ENCODE measurements around the gene ERICH3. TPM values are rescaled to one million over a fixed set of nuclear protein-coding genes. Genes with fewer than 3 reads are reported as not detected.

The ERICH3 gene
- polyA plus RNA-seq, 1 experiment = not detected

- no peak for DNase-seq (ENCODE audit: low read depth, low spot score)
- H3K27me3 ChIP-seq (ENCODE audit: control insufficient read depth, insufficient read depth, low read length) = no peaks in the 10 kb centered on the region
- ChIA-PET CTCF (interaction anchor here (0.6 to 5.1 kb wide), 25 partner anchors 9 to 851 kb away, joined by 3 to 38 read pairs (median 6); partner anchors contain the start of genes CRYZ and TYW3), POLR2A (no interaction called here)
- no peaks in the 10 kb centered on the region for H3K9me3 ChIP-seq (ENCODE audit: control insufficient read depth, insufficient read depth, low read length)
- no peak overlapping the region for H3K4me3 ChIP-seq (ENCODE audit: low read depth, low read length)
- no peak for TF ChIP-seq CTCF (IDR thresholded peaks at IDR 0.05; ENCODE audit: low read depth, low read length)
- H3K27ac ChIP-seq (ENCODE audit: low read depth, low read length) = no peak overlapping the region
Observed at GRCh38 chr1:74690364-74690696, 16.7 kb upstream of the ERICH3 start.

- Histone ChIP-seq H3K4me3 (ENCODE audit: low read depth, low read length) (no peak overlapping the region), H3K27me3 (ENCODE audit: control insufficient read depth, insufficient read depth, low read length) (no peaks in the 10 kb centered on the region), H3K9me3 (ENCODE audit: control insufficient read depth, insufficient read depth, low read length) (no peaks in the 10 kb centered on the region), H3K27ac (ENCODE audit: low read depth, low read length) (no peak overlapping the region)
- ChIA-PET POLR2A (no interaction called here), CTCF (interaction anchor here (0.6 to 5.1 kb wide), 51 partner anchors 9 to 1958 kb away, joined by 3 to 38 read pairs (median 4); partner anchors contain the start of genes CRYZ and TYW3)
- peak; percentile 84 for TF ChIP-seq CTCF (IDR thresholded peaks at IDR 0.05; ENCODE audit: low read depth, low read length)
- DNase-seq (ENCODE audit: low read depth, low spot score) = peak; percentile 24
Observed at GRCh38 chr1:74689621-74690363, 16.2 kb upstream of the ERICH3 start.

GRCh38 chr1:74686928-74687327, 13.3 kb upstream of the ERICH3 start:
- CTCF ChIA-PET = no interaction called here
- no peak for DNase-seq (ENCODE audit: low read depth, low spot score)
- TF ChIP-seq CTCF (IDR thresholded peaks at IDR 0.05; ENCODE audit: low read depth, low read length) = no peak
- H3K27ac ChIP-seq (ENCODE audit: low read depth, low read length) = no peak overlapping the region
- H3K9me3 ChIP-seq (ENCODE audit: control insufficient read depth, insufficient read depth, low read length) = no peaks in the 10 kb centered on the region
- H3K4me3 ChIP-seq (ENCODE audit: low read depth, low read length) = no peak overlapping the region
- no peaks in the 10 kb centered on the region for H3K27me3 ChIP-seq (ENCODE audit: control insufficient read depth, insufficient read depth, low read length)
- POLR2A ChIA-PET = no interaction called here

- no peak for DNase-seq (ENCODE audit: low read depth, low spot score)
- Histone ChIP-seq H3K27ac (ENCODE audit: low read depth, low read length) (no peak overlapping the region), H3K27me3 (ENCODE audit: control insufficient read depth, insufficient read depth, low read length) (no peaks in the 10 kb centered on the region), H3K9me3 (ENCODE audit: control insufficient read depth, insufficient read depth, low read length) (no peaks in the 10 kb centered on the region), H3K4me3 (ENCODE audit: low read depth, low read length) (no peak overlapping the region)
- POLR2A ChIA-PET = no interaction called here
- TF ChIP-seq CTCF (IDR thresholded peaks at IDR 0.05; ENCODE audit: low read depth, low read length) = no peak
- CTCF ChIA-PET = no interaction called here
Observed at GRCh38 chr1:74684301-74684700, 10.7 kb upstream of the ERICH3 start.

- H3K27ac ChIP-seq (ENCODE audit: low read depth, low read length) = no peak overlapping the region
- ChIA-PET POLR2A (no interaction called here), CTCF (no interaction called here)
- DNase-seq (ENCODE audit: low read depth, low spot score) = no peak
- no peak overlapping the region for H3K4me3 ChIP-seq (ENCODE audit: low read depth, low read length)
- no peaks in the 10 kb centered on the region for H3K9me3 ChIP-seq (ENCODE audit: control insufficient read depth, insufficient read depth, low read length)
- no peaks in the 10 kb centered on the region for H3K27me3 ChIP-seq (ENCODE audit: control insufficient read depth, insufficient read depth, low read length)
- no peak for TF ChIP-seq CTCF (IDR thresholded peaks at IDR 0.05; ENCODE audit: low read depth, low read length)
Observed at GRCh38 chr1:74683656-74684055, 10.1 kb upstream of the ERICH3 start.

Data from AG04450 (cell line).